CD4-positive, CD25-positive, alpha-beta regulatory T cell (primary cell): ENCODE measurements around the gene UBN1. TPM values are rescaled to one million over a fixed set of nuclear protein-coding genes. Genes with fewer than 3 reads are reported as not detected.
A peak's percentile ranks its signal among the peaks of the same experiment; 100 is the strongest.

Source experiments
- ATAC-seq, 2 donors: fragments of 150-1000 bp; cut with Tn5 transposase; one replicate each; pipeline ENCODE4 v1.10.0; 2021; ENCODE audit warnings: low read depth in 2 of 2, moderate number of reproducible peaks in 2 of 2, moderate library complexity in 1 of 2
- DNase-seq, 3 donors: peaks; one replicate each; pipeline versions ENCODE4 v3.0.0 to v3.0.0-alpha.2; 2012 to 2022; ENCODE audit warnings: mixed read lengths in 1 of 3
- H3K27ac ChIP-seq: one replicate; pipeline ENCODE4 v1.7.0; 2013; ENCODE audit warnings: mild to moderate bottlenecking, low read length; ENCODE audit not compliant: insufficient read depth, poor library complexity, severe bottlenecking
- H3K27me3 ChIP-seq: one replicate; pipeline ENCODE4 v1.7.0; 2013; ENCODE audit warnings: low read length; ENCODE audit not compliant: control insufficient read depth, insufficient read depth
- H3K36me3 ChIP-seq: one replicate; pipeline ENCODE4 v1.7.0; 2013; ENCODE audit warnings: mild to moderate bottlenecking, low read length, moderate library complexity; ENCODE audit not compliant: control insufficient read depth, insufficient read depth
- H3K4me1 ChIP-seq: 2 replicates; pipeline ENCODE4 v1.7.0; 2013; ENCODE audit warnings: mild to moderate bottlenecking, low read length; ENCODE audit not compliant: insufficient read depth, control insufficient read depth, poor library complexity, severe bottlenecking
- H3K4me3 ChIP-seq: one replicate; pipeline ENCODE4 v1.7.0; 2013; ENCODE audit warnings: low read depth, mild to moderate bottlenecking, low read length, moderate library complexity
- H3K9me3 ChIP-seq, 2 experiments: 1 replicate in 1 of 2; 2 replicates in 1 of 2; pipeline ENCODE4 v1.7.0; 2013; ENCODE audit warnings: low read length in 2 of 2, mild to moderate bottlenecking in 1 of 2, moderate library complexity in 1 of 2; ENCODE audit not compliant: control insufficient read depth in 2 of 2
- H3K27ac Mint-ChIP-seq, 3 donors: one replicate each; pipeline ENCODE4 v1.8.0; 2020 to 2022; ENCODE audit warnings: mild to moderate bottlenecking in 3 of 3, mixed read lengths in 3 of 3, moderate library complexity in 2 of 3
- H3K27me3 Mint-ChIP-seq: one replicate; pipeline ENCODE4 v1.8.0; 2022; ENCODE audit warnings: mild to moderate bottlenecking, mixed read lengths
- H3K36me3 Mint-ChIP-seq: one replicate; pipeline ENCODE4 v1.8.0; 2020; ENCODE audit warnings: mixed read lengths
- H3K4me1 Mint-ChIP-seq, 4 donors: one replicate each; pipeline ENCODE4 v1.8.0; 2020 to 2022; ENCODE audit warnings: mixed read lengths in 4 of 4, mild to moderate bottlenecking in 1 of 4
- H3K4me3 Mint-ChIP-seq, 4 donors: one replicate each; pipeline ENCODE4 v1.8.0; 2020 to 2022; ENCODE audit warnings: mild to moderate bottlenecking in 4 of 4, mixed read lengths in 4 of 4, moderate library complexity in 3 of 4
- H3K9me3 Mint-ChIP-seq, 7 donors: one replicate each; pipeline ENCODE4 v1.8.0; 2020 to 2022; ENCODE audit warnings: mixed read lengths in 7 of 7, mild to moderate bottlenecking in 3 of 7, moderate library complexity in 2 of 7
- polyA plus RNA-seq, 4 donors: library from polyadenylated mRNA; unstranded; fragments of 300-500 nt; fragmentation: Illumina TruSeq; gene quantifications; one replicate each; pipeline ENCODE4 v1.2.3, GENCODE V29; 2021
- total RNA-seq: library from RNA; stranded (reverse); gene quantifications from one replicate; pipeline ENCODE4 v1.2.3, GENCODE V29; 2022

Gene UBN1
- total and polyA plus RNA-seq, 5 donors from 2014 or later, result 10.8 to 65.3 (median 11.4) TPM

GRCh38 chr16:4801051-4801961 lies 46.0 kb upstream of the UBN1 start:
- H3K27me3 ChIP-seq, result no peaks in the 10 kb centered on the region
- H3K4me3 ChIP-seq, result peak overlapping the region; percentile 64
- peaks cover 21% of the 10 kb centered on the region for H3K4me1 ChIP-seq
- Mint-ChIP-seq H3K27me3 (no peaks in the 10 kb centered on the region), H3K4me3 (peak overlapping the region; percentile 88 to 96 (median 90)), H3K4me1 (peaks cover 0 to 26% (median 6%) of the 10 kb centered on the region in 4 donors), H3K36me3 (no peaks in the 10 kb centered on the region), H3K9me3 (no peaks in the 10 kb centered on the region), H3K27ac (peak overlapping the region; percentile 85 to 93 (median 86))
- peaks cover 9% of the 10 kb centered on the region for H3K36me3 ChIP-seq
- DNase-seq (no peak), ATAC-seq (no peak)
- no peaks in the 10 kb centered on the region for H3K9me3 ChIP-seq
- H3K27ac ChIP-seq, result peak overlapping the region; percentile 90

GRCh38 chr16:4801962-4802658 lies 45.2 kb upstream of the UBN1 start, which contains the start of gene ROGDI:
Gene ROGDI, minus strand, starts transcription at chr16:4802633. Its CDS starts 62 bp downstream, at chr16:4802571.
- peak; percentile 70 to 77 for ATAC-seq
- peak; percentile 84 to 95 (median 88) for DNase-seq

GRCh38 chr16:4802659-4803287 lies 44.5 kb upstream of the UBN1 start:
- Mint-ChIP-seq H3K27me3 (no peaks in the 10 kb centered on the region), H3K27ac (peak overlapping the region in 1 of 3 donors; percentile 46), H3K36me3 (peaks cover 6% of the 10 kb centered on the region), H3K9me3 (no peaks in the 10 kb centered on the region), H3K4me1 (peaks cover 0 to 26% (median 6%) of the 10 kb centered on the region in 4 donors), H3K4me3 (peak overlapping the region; percentile 85 to 96 (median 92))
- DNase-seq, result peak; percentile 84 to 91 (median 91)
- peak overlapping the region; percentile 59 for H3K4me3 ChIP-seq
- peak overlapping the region; percentile 90 for H3K27ac ChIP-seq
- peak; percentile 86 to 88 for ATAC-seq
- H3K4me1 ChIP-seq, result peaks cover 21% of the 10 kb centered on the region
- peaks cover 18% of the 10 kb centered on the region for H3K36me3 ChIP-seq
- H3K27me3 ChIP-seq, result no peaks in the 10 kb centered on the region
- no peaks in the 10 kb centered on the region for H3K9me3 ChIP-seq

More at GRCh38 chr16:4801962-4802658, 45.2 kb upstream of the UBN1 start, which contains the start of gene ROGDI:
- no peaks in the 10 kb centered on the region for H3K9me3 ChIP-seq
- H3K4me1 ChIP-seq, result peaks cover 21% of the 10 kb centered on the region
- Mint-ChIP-seq H3K4me1 (peaks cover 0 to 26% (median 6%) of the 10 kb centered on the region in 4 donors), H3K4me3 (peak within 1 kb of the TSS; percentile 88 to 96 (median 92)), H3K27ac (peak within 1 kb of the TSS; percentile 85 to 93 (median 86)), H3K9me3 (no peaks in the 10 kb centered on the region), H3K36me3 (no peaks in the 10 kb centered on the region), H3K27me3 (no peaks in the 10 kb centered on the region)
- peaks cover 14% of the 10 kb centered on the region for H3K36me3 ChIP-seq
- H3K4me3 ChIP-seq, result peak within 1 kb of the TSS; percentile 64
- H3K27ac ChIP-seq, result peak within 1 kb of the TSS; percentile 90
- H3K27me3 ChIP-seq, result no peaks in the 10 kb centered on the region

- H3K9me3 Mint-ChIP-seq, result no peaks in the 10 kb centered on the region
- DNase-seq (no peak), ATAC-seq (no peak)
- Histone ChIP-seq H3K9me3 (no peaks in the 10 kb centered on the region), H3K4me1 (peaks cover 21% of the 10 kb centered on the region), H3K36me3 (peaks cover 18% of the 10 kb centered on the region), H3K4me3 (peak overlapping the region; percentile 59), H3K27ac (peak overlapping the region; percentile 90), H3K27me3 (no peaks in the 10 kb centered on the region)
- H3K36me3 Mint-ChIP-seq, result peaks cover 7% of the 10 kb centered on the region
- H3K4me3 Mint-ChIP-seq, result peak overlapping the region; percentile 85 to 96 (median 92)
- H3K4me1 Mint-ChIP-seq, result peaks cover 0 to 26% (median 6%) of the 10 kb centered on the region in 4 donors
- H3K27ac Mint-ChIP-seq, result no peak overlapping the region
- H3K27me3 Mint-ChIP-seq, result no peaks in the 10 kb centered on the region
Measured at GRCh38 chr16:4803401-4803844, 43.9 kb upstream of the UBN1 start.

GRCh38 chr16:4803898-4804762 lies 43.2 kb upstream of the UBN1 start:
- DNase-seq (no peak), ATAC-seq (no peak)
- Histone ChIP-seq H3K4me1 (peaks cover 21% of the 10 kb centered on the region), H3K4me3 (no peak overlapping the region), H3K36me3 (peaks cover 24% of the 10 kb centered on the region), H3K9me3 (no peaks in the 10 kb centered on the region), H3K27me3 (no peaks in the 10 kb centered on the region), H3K27ac (no peak overlapping the region)
- Mint-ChIP-seq H3K27ac (peak overlapping the region in 1 of 3 donors; percentile 52), H3K4me1 (peaks cover 0 to 26% (median 6%) of the 10 kb centered on the region in 4 donors), H3K36me3 (peaks cover 7% of the 10 kb centered on the region), H3K4me3 (peak overlapping the region; percentile 10 to 96 (median 52)), H3K27me3 (no peaks in the 10 kb centered on the region), H3K9me3 (no peaks in the 10 kb centered on the region)

- Mint-ChIP-seq H3K27ac (no peak overlapping the region), H3K4me3 (peak overlapping the region in 3 of 4 donors; percentile 30 to 47 (median 44)), H3K9me3 (no peaks in the 10 kb centered on the region), H3K27me3 (no peaks in the 10 kb centered on the region), H3K4me1 (peaks cover 0 to 26% (median 6%) of the 10 kb centered on the region in 4 donors), H3K36me3 (peaks cover 7% of the 10 kb centered on the region)
- Histone ChIP-seq H3K4me3 (no peak overlapping the region), H3K27ac (no peak overlapping the region), H3K4me1 (peaks cover 21% of the 10 kb centered on the region), H3K9me3 (no peaks in the 10 kb centered on the region), H3K36me3 (peaks cover 32% of the 10 kb centered on the region), H3K27me3 (no peaks in the 10 kb centered on the region)
- no peak for ATAC-seq
- no peak for DNase-seq
Measured at GRCh38 chr16:4805231-4805630, 42.0 kb upstream of the UBN1 start.
